ENCODE results near the gene UGT1A6.
"Not testable (repeated sequence)": the region's sequence is repeated elsewhere in the genome, so short reads cannot be mapped to it uniquely, and the experiment has no call there.

Gene UGT1A6

DNA sequence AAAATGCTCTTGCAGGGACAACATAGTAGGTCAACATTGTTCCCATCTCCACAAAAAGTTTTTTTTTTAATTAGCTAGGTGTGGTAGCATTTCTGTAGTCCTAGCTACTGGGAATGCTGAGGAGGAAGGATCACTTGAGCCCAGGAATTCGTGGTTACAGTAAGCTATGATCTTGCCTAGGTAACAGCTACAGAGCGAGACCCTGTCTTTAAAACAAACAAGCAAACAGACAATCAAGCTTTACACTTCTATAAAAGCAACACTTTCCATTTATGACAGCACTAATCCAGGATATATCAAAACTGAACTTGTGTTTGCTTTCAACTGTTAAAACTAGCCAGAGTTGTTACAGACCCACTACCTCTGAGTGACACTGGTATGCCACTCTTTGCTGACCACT lies 48.2 kb downstream of the UGT1A6 start:
- H3K4me3 ChIP-seq (ENCODE audit: low read depth, low read length) = no peak overlapping the region
- CTCF ChIA-PET = no interaction called here
- TF ChIP-seq, protein P1, sequence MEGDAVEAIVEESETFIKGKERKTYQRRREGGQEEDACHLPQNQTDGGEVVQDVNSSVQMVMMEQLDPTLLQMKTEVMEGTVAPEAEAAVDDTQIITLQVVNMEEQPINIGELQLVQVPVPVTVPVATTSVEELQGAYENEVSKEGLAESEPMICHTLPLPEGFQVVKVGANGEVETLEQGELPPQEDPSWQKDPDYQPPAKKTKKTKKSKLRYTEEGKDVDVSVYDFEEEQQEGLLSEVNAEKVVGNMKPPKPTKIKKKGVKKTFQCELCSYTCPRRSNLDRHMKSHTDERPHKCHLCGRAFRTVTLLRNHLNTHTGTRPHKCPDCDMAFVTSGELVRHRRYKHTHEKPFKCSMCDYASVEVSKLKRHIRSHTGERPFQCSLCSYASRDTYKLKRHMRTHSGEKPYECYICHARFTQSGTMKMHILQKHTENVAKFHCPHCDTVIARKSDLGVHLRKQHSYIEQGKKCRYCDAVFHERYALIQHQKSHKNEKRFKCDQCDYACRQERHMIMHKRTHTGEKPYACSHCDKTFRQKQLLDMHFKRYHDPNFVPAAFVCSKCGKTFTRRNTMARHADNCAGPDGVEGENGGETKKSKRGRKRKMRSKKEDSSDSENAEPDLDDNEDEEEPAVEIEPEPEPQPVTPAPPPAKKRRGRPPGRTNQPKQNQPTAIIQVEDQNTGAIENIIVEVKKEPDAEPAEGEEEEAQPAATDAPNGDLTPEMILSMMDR (IDR thresholded peaks at IDR 0.05; ENCODE audit: insufficient read depth, low read length, missing control alignments) = no peak
- no peak for DNase-seq (ENCODE audit: low read depth, low spot score)
- POLR2A ChIA-PET = no interaction called here

DNA sequence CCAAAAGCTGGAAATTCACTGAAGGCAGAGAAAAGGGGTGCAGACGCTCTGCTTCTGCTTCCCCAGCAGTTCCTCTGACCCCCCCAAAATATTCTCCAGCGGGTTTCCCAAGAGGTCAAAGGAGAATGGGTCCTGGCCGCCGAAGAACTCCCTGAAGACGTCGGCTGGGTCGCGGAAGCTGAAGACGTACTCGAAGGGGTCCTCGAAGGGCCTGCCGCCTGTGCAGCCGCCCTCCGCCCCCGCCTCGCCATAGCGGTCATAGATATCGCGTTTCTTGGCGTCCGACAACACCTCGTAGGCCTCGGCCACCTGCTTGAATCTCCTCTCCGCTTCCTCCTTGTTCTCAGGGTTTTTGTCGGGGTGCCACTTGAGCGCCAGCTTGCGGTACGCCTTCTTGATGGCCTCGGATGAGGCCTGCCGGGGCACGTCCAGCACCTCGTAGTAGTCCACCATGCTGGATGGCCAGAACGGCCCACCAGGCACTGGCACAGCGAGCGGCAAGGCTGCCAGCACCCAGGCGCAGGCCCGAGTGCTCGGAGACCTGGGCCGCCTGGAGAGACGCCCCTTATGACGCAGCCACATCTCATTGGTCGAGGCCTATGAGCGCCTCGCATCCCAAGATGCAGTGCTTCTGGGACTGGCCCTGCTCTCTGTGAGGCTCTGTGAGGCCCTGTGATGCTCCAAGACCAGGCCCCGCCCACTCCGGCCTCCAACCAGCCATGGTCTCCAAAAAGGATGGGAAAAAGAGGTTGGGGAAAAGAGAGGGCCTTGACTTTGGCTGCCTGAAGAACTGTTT lies 51.0 kb downstream of the UGT1A6 start:
- DNase-seq (ENCODE audit: low read depth, low spot score) = no peak
- no peak overlapping the region for H3K4me3 ChIP-seq (ENCODE audit: low read depth, low read length)
- CTCF ChIA-PET = no interaction called here
- POLR2A ChIA-PET = no interaction called here
- TF ChIP-seq, protein P1 (IDR thresholded peaks at IDR 0.05; ENCODE audit: insufficient read depth, low read length, missing control alignments) = no peak

DNA sequence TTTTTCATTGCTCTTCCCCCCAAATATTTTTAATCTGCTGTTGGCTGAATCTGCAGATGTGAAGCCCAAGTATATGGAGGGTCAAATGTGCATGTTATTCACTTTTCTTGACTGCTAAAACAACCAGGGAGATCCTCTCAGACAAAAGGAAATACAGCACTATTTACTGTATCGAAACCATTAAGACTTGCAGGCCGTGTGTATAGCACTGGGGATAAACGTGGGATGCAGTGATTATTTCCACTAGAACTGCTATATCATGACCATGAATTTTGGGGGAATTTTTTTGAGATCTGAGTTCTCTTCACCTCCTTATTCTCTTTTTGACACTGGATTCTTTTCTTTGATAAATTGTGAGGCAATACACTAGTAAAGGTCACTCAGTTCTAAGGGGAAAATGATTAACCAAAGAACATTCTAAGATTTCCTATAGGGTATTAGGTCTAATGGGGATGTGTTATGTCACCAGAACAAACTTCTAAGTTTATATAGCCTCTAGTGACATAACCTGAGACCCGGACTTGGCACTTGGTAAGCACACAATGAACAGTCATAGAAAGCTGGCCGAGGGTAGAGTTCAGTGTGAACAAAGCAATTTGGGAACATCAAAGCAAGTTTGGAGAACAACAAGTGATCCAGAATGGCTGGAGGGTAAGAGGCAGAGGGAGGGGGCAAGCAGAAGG lies 52.5 kb downstream of the UGT1A6 start:
- TF ChIP-seq, protein P1 (IDR thresholded peaks at IDR 0.05; ENCODE audit: insufficient read depth, low read length, missing control alignments) = no peak
- H3K4me3 ChIP-seq (ENCODE audit: low read depth, low read length) = no peak overlapping the region
- CTCF ChIA-PET = no interaction called here
- POLR2A ChIA-PET = no interaction called here
- DNase-seq (ENCODE audit: low read depth, low spot score) = no peak

DNA sequence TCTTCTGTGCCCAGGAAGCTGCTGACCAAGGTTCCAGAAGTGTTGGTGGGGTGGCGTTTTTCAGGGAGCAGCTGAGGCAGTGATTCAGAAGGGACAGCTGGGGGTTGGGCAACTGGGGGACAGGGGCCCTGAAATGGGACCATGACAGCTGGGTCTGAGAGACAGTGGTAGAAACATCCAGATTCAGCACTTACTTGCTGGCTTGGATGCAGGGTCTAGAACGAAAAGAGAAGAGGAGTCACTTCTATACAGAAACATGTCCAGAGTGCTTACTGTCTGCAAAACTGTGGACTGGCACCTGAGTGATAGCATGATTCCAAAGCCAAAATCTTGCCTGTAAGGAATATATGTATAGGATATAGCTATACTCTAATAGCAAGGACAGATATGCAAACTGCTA lies 53.1 kb downstream of the UGT1A6 start:
- H3K4me3 ChIP-seq (ENCODE audit: low read depth, low read length); DNase-seq (ENCODE audit: low read depth, low spot score); POLR2A ChIA-PET; CTCF ChIA-PET: not testable (repeated sequence)

DNA sequence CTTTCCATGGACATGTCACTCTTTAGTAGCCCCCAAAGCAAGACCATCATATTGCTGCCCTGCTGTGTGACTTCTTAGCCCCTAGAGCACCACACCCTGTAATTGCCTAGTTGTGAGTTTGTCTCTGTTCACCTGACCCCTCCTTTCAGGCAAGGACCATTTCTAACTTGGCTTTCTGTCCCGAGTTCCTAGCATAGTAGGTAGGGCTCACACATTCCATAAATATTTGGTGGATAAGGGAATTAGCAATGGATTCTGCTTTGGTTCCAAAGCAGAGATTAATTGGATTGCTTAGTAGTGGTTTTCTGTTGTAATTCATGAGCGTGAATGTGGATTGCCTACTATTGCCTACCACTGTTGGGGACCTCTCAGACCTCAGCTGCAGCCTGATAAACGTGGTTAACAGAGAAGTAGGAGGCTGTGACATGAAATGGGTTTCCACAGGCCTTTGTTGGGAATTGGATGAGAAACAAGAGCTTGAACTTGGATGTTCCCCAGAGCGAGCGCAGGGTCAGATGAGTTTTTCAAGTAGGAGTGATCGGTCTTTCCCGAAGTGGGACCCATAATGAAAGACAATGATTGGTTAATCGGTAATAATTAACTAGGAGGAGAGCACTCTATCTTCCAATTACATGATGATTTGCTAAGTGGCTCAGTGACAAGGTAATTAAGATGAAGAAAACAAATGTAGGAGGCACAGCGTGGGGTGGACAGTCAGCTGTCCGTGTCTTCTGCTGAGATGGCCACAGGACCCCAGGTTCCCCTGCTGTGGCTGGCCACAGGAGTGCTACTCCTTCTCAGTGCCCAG lies 54.0 kb downstream of the UGT1A6 start:
- POLR2A ChIA-PET = no interaction called here
- no peak overlapping the region for H3K4me3 ChIP-seq (ENCODE audit: low read depth, low read length)
- DNase-seq (ENCODE audit: low read depth, low spot score) = no peak
- CTCF ChIA-PET = no interaction called here
- TF ChIP-seq, protein P1 (IDR thresholded peaks at IDR 0.05; ENCODE audit: insufficient read depth, low read length, missing control alignments) = no peak

DNA sequence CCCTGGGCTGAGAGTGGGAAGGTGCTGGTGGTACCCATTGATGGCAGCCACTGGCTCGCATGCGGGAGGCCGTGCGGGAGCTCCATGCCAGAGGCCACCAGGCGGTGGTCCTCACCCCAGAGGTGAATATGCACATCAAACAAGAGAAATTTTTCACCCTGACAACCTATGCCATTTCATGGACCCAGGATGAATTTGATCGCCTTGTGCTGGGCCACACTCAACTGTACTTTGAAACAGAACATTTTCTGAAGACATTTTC lies 54.5 kb downstream of the UGT1A6 start:
- TF ChIP-seq, protein P1 (IDR thresholded peaks at IDR 0.05; ENCODE audit: insufficient read depth, low read length, missing control alignments) = no peak
- POLR2A ChIA-PET = no interaction called here
- DNase-seq (ENCODE audit: low read depth, low spot score) = no peak
- CTCF ChIA-PET = no interaction called here
- no peak overlapping the region for H3K4me3 ChIP-seq (ENCODE audit: low read depth, low read length)

DNA sequence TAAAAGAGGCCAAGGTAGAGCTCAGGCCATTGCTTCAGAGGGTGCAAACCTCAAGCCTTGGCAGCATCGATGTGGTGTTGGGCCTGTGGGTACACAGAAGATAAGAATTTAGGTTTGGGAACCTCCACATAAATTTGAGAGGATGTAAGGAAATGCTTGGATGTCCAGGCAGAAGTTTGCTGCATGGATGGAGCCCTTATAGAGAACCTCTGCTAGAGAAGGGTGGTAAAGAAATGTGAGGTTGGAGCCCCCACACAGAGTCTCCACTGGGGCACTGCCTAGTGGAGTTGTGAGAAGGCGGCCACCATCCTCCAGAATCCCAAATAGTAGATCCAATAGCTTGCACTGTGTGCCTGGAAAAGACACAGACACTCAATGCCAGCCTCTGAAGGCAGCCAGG lies 58.0 kb downstream of the UGT1A6 start:
- DNase-seq (ENCODE audit: low read depth, low spot score); CTCF ChIA-PET; H3K4me3 ChIP-seq (ENCODE audit: low read depth, low read length); POLR2A ChIA-PET: not testable (repeated sequence)

DNA sequence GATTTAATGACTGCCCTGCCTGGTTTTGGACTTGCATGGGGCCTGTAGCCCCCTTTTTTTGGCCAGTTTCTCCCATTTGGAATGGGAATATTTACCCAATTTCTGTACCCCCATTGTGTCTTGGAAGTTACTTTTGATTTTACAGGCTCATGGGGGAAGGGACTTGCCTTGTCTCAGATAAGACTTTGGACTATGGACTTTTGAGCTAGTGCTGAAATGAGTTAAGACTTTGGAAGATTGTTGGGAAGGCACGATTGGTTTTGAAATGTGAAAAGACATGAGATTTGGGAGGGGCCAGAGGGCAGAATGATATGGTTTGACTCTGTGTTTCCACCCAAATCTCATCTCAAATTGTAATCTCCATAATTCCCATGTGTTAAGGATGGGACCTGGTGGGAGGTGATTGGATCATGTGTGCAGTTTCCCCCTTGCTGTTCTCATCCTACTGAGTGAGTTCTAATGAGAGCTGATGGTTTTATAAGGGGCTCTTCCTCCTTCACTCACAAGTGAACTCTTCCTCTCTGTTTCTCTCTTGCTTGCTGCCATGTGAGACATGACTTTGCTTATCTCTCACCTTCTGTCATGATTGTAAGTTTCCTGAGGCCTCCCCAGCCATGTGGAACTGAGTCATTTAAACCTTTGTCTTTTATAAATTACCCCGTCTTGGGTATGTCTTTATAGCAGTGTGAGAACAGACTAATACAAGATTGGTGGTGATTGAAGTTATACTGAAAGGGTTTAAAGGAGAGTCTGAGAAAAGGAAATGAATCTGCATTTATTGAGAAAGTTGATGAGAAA lies 58.7 kb downstream of the UGT1A6 start:
- DNase-seq (ENCODE audit: low read depth, low spot score); CTCF ChIA-PET; POLR2A ChIA-PET; H3K4me3 ChIP-seq (ENCODE audit: low read depth, low read length): not testable (repeated sequence)
